Stomach smooth muscle (tissue), 2 donors: ENCODE results near the gene EPPIN.

ENCODE experiments used
- H3K27ac ChIP-seq: one replicate; pipeline ENCODE4 v1.7.0; 2013; ENCODE audit warnings: mild to moderate bottlenecking, low read length, inconsistent platforms
- H3K27me3 ChIP-seq, 2 donors: one replicate each; pipeline ENCODE4 v1.7.0; 2013; ENCODE audit warnings: low read length in 2 of 2; ENCODE audit not compliant: insufficient read depth in 2 of 2, control insufficient read depth in 1 of 2
- H3K36me3 ChIP-seq, 2 donors: one replicate each; pipeline ENCODE4 v1.7.0; 2013; ENCODE audit warnings: low read length in 2 of 2; ENCODE audit not compliant: control insufficient read depth in 2 of 2, insufficient read depth in 2 of 2
- H3K4me1 ChIP-seq: one replicate; pipeline ENCODE4 v1.7.0; 2013; ENCODE audit warnings: low read length; ENCODE audit not compliant: control insufficient read depth, insufficient read depth
- H3K4me3 ChIP-seq, 2 donors: one replicate each; pipeline ENCODE4 v1.7.0; 2013; ENCODE audit warnings: low read length in 2 of 2
- H3K9ac ChIP-seq, 2 donors: one replicate each; pipeline ENCODE4 v1.7.0; 2013; ENCODE audit warnings: low read length in 2 of 2, mild to moderate bottlenecking in 1 of 2
- H3K9me3 ChIP-seq, 2 donors: one replicate each; pipeline ENCODE4 v1.7.0; 2013; ENCODE audit warnings: low read length in 2 of 2; ENCODE audit not compliant: control insufficient read depth in 2 of 2
- donor health status: healthy.
- donor health status: Pancreatic carcinoma.

The EPPIN gene

GRCh38 chr20:45507011-45507820 lies 40.0 kb downstream of the EPPIN start:
- H3K27me3 ChIP-seq = peaks cover 0 to 6% of the 10 kb centered on the region in 2 donors
- H3K27ac ChIP-seq = no peak overlapping the region
- H3K36me3 ChIP-seq = no peaks in the 10 kb centered on the region
- no peak overlapping the region for H3K4me3 ChIP-seq
- H3K9me3 ChIP-seq = no peaks in the 10 kb centered on the region
- H3K9ac ChIP-seq = no peak overlapping the region
- no peaks in the 10 kb centered on the region for H3K4me1 ChIP-seq

- H3K9me3 ChIP-seq = no peaks in the 10 kb centered on the region
- no peak overlapping the region for H3K9ac ChIP-seq
- H3K4me1 ChIP-seq = no peaks in the 10 kb centered on the region
- H3K36me3 ChIP-seq = no peaks in the 10 kb centered on the region
- H3K4me3 ChIP-seq = no peak overlapping the region
- H3K27ac ChIP-seq = no peak overlapping the region
- peaks cover 0 to 6% of the 10 kb centered on the region in 2 donors for H3K27me3 ChIP-seq
These were observed 40.8 kb downstream of the EPPIN start for GRCh38 chr20:45506398-45506797.

GRCh38 chr20:45503403-45503802 lies 43.8 kb downstream of the EPPIN start:
- Histone ChIP-seq H3K9me3 (no peaks in the 10 kb centered on the region), H3K4me3 (no peak overlapping the region), H3K4me1 (no peaks in the 10 kb centered on the region), H3K9ac (no peak overlapping the region), H3K36me3 (no peaks in the 10 kb centered on the region), H3K27me3 (peaks cover 6 to 13% of the 10 kb centered on the region in 2 donors), H3K27ac (no peak overlapping the region)

GRCh38 chr20:45502561-45502960 lies 44.6 kb downstream of the EPPIN start:
- H3K36me3 ChIP-seq = no peaks in the 10 kb centered on the region
- no peaks in the 10 kb centered on the region for H3K4me1 ChIP-seq
- H3K27me3 ChIP-seq = peaks cover 6 to 13% of the 10 kb centered on the region in 2 donors

GRCh38 chr20:45501600-45501999 lies 45.6 kb downstream of the EPPIN start:
- no peaks in the 10 kb centered on the region for H3K4me1 ChIP-seq
- no peak overlapping the region for H3K27ac ChIP-seq
- no peak overlapping the region for H3K4me3 ChIP-seq
- H3K27me3 ChIP-seq = peaks cover 6 to 13% of the 10 kb centered on the region in 2 donors
- no peaks in the 10 kb centered on the region for H3K36me3 ChIP-seq
- no peak overlapping the region for H3K9ac ChIP-seq
- H3K9me3 ChIP-seq = no peaks in the 10 kb centered on the region

More at GRCh38 chr20:45502561-45502960, 44.6 kb downstream of the EPPIN start:
- H3K9me3 ChIP-seq = no peaks in the 10 kb centered on the region
- no peak overlapping the region for H3K9ac ChIP-seq
- H3K27ac ChIP-seq = no peak overlapping the region
- no peak overlapping the region for H3K4me3 ChIP-seq

GRCh38 chr20:45500022-45500421 lies 47.2 kb downstream of the EPPIN start:
- no peaks in the 10 kb centered on the region for H3K4me1 ChIP-seq
- H3K27me3 ChIP-seq = peaks cover 6 to 10% of the 10 kb centered on the region in 2 donors
- no peaks in the 10 kb centered on the region for H3K36me3 ChIP-seq
- H3K27ac ChIP-seq = no peak overlapping the region
- H3K9ac ChIP-seq = no peak overlapping the region
- no peak overlapping the region for H3K4me3 ChIP-seq
- no peaks in the 10 kb centered on the region for H3K9me3 ChIP-seq

- Histone ChIP-seq H3K9me3 (no peaks in the 10 kb centered on the region), H3K27me3 (peaks cover 6 to 8% of the 10 kb centered on the region in 2 donors), H3K36me3 (no peaks in the 10 kb centered on the region), H3K4me1 (no peaks in the 10 kb centered on the region), H3K4me3 (no peak overlapping the region), H3K27ac (no peak overlapping the region), H3K9ac (no peak overlapping the region)
These were observed 49.2 kb downstream of the EPPIN start for GRCh38 chr20:45497971-45498494.

- Histone ChIP-seq H3K4me3 (no peak overlapping the region), H3K9me3 (no peaks in the 10 kb centered on the region), H3K36me3 (no peaks in the 10 kb centered on the region), H3K4me1 (no peaks in the 10 kb centered on the region), H3K9ac (no peak overlapping the region), H3K27ac (no peak overlapping the region), H3K27me3 (peaks cover 6 to 8% of the 10 kb centered on the region in 2 donors)
These were observed 51.0 kb downstream of the EPPIN start for GRCh38 chr20:45496166-45496565.

- Histone ChIP-seq H3K4me1 (no peaks in the 10 kb centered on the region), H3K36me3 (no peaks in the 10 kb centered on the region), H3K27me3 (peaks cover 6 to 8% of the 10 kb centered on the region in 2 donors), H3K9me3 (no peaks in the 10 kb centered on the region), H3K9ac (no peak overlapping the region), H3K4me3 (no peak overlapping the region), H3K27ac (no peak overlapping the region)
These were observed 51.7 kb downstream of the EPPIN start for GRCh38 chr20:45495501-45495941.
